ENCODE data around the gene LIF.

- TF ChIP-seq CTCF (IDR thresholded peaks at IDR 0.05) = no peak
- no peak for TF ChIP-seq POLR2A (IDR thresholded peaks at IDR 0.05)
- TF ChIP-seq EP300 (IDR thresholded peaks at IDR 0.05) = no peak
These were observed 31.2 kb upstream of the LIF start for GRCh38 chr22:30277547-30278344.
